Pancreas (tissue), 10 donors: ENCODE results near the gene FBXO5. TPM values are rescaled to one million over a fixed set of nuclear protein-coding genes. Genes with fewer than 3 reads are reported as not detected.

ENCODE experiments used
- ATAC-seq, 4 donors: fragments of 200-7000 bp; cut with Tn5 transposase; one replicate each; pipeline versions ENCODE4 v1.8.0 to v1.9.1; 2020; ENCODE audit warnings: mild to moderate bottlenecking in 4 of 4, moderate library complexity in 4 of 4
- DNase-seq, 6 donors: peaks; one replicate each; pipeline ENCODE4 v3.0.0-alpha.2; 2020
- FAIRE-seq: peaks from 2 replicates; lab custom pipeline; 2012; peaks lifted over from hg19 to GRCh38; lab: Jason Lieb, UNC
- H3K27ac ChIP-seq, 4 donors: fragments of 200-600 bp; sonication (generic); 1 replicate in 3 of 4; 2 replicates in 1 of 4; pipeline versions ENCODE4 v1.5.0 to v1.8.0; 2020
- H3K27me3 ChIP-seq, 4 donors: fragments of 200-600 bp; one replicate each; pipeline ENCODE4 v1.8.0; 2021
- H3K36me3 ChIP-seq, 3 donors: fragments of 200-600 bp; sonication (generic) in 1 of 3; one replicate each; pipeline versions ENCODE4 v1.5.0 to v1.8.0; 2020 to 2021
- H3K4me1 ChIP-seq, 3 donors: fragments of 200-600 bp; one replicate each; pipeline ENCODE4 v1.8.0; 2021
- H3K4me3 ChIP-seq, 4 donors: fragments of 200-600 bp; sonication (generic) in 2 of 4; one replicate each; pipeline versions ENCODE4 v1.5.0 to v1.8.0; 2020 to 2021
- H3K9me3 ChIP-seq, 4 donors: fragments of 200-600 bp; one replicate each; pipeline ENCODE4 v1.8.0; 2021
- WGBS, 2 donors: extraction: QIAGEN DNeasy Blood & Tissue Kit; methylation state at CpG; one replicate each; pipeline ENCODE4 v1.1.7; 2013; 5-methylcytosine and 5-hydroxymethylcytosine counted together
- intact Hi-C, 3 donors: fragments of 100-400 bp; cut with DNase I; formaldehyde crosslinking; loops; one replicate each; pipeline versions ENCODE4 v1.11.1 to v1.14.2; 2022
- polyA plus RNA-seq, 2 donors: library from polyadenylated mRNA; stranded (reverse); fragments of 200-250 nt; gene quantifications; one replicate each; pipeline ENCODE4 v1.2.3, GENCODE V29; 2013
- total RNA-seq, 6 donors: library from RNA; stranded (reverse); fragmentation: NEBNext Ultra II Directional in 4 of 6; extraction: Animal tissue kit (Norgen Biotek cat#: 25700) in 4 of 6; gene quantifications; one replicate each; pipeline versions ENCODE4 v1.2.1 to v1.2.4, GENCODE V29; 2021 to 2023
- TF ChIP-seq, protein P1 (sequence below), 4 donors: fragments of 200-600 bp; sonication (generic) in 3 of 4; IDR thresholded peaks; one replicate each; pipeline versions ENCODE4 v1.5.0 to v1.8.0; 2021; ENCODE audit warnings: antibody characterized with exemption in 4 of 4
- donor health status: healthy with polysubstance abuse.
- donor health status: DM: no; HTN: no; CAD: no; lungs with moderate emphysema.
- donor health status: DM: no; HTN: no; CAD: no.
- donor health status: control.
- donor health status: control.
- donor health status: Bipolar disorder and iron deficiency.
- donor health status: DM: yes; HTN: yes; CAD: no.
- donor health status: DM: no; HTN: no; CAD: no.
- donor health status: DM: no; HTN: no; CAD: no.
- donor health status: DM: yes; HTN: yes; CAD: no.

The FBXO5 gene
- total and polyA plus RNA-seq, 8 donors: 0.57 to 3.2 (median 1.5) TPM

DNA sequence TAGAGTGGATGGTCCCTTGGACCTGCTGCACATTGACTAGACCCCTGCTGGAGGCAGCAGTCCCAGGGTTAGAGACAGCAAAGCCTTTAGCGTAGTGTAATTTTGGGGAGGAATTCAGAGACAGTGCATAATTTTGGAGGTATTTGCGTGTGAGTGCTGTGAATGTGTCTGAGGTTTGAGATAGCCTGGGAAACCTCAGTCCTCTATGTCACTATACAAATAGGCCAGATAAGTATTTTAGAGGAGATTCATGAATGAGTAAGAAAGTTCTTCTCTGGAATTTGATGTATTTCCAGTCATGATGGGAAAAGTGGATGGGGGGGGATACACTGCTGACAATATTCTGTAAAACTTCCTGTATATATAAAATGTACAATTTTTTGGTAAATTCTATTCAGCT lies 45.4 kb upstream of the FBXO5 start:
- TF ChIP-seq, protein P1, sequence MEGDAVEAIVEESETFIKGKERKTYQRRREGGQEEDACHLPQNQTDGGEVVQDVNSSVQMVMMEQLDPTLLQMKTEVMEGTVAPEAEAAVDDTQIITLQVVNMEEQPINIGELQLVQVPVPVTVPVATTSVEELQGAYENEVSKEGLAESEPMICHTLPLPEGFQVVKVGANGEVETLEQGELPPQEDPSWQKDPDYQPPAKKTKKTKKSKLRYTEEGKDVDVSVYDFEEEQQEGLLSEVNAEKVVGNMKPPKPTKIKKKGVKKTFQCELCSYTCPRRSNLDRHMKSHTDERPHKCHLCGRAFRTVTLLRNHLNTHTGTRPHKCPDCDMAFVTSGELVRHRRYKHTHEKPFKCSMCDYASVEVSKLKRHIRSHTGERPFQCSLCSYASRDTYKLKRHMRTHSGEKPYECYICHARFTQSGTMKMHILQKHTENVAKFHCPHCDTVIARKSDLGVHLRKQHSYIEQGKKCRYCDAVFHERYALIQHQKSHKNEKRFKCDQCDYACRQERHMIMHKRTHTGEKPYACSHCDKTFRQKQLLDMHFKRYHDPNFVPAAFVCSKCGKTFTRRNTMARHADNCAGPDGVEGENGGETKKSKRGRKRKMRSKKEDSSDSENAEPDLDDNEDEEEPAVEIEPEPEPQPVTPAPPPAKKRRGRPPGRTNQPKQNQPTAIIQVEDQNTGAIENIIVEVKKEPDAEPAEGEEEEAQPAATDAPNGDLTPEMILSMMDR (IDR thresholded peaks at IDR 0.05): no peak
- H3K27ac ChIP-seq: no peak overlapping the region
- WGBS, 2 donors: 82 to 88% methylated on average over 2 of the region's 2 CpGs
- no peak overlapping the region for H3K4me3 ChIP-seq
- no peaks in the 10 kb centered on the region for H3K27me3 ChIP-seq
- H3K4me1 ChIP-seq: peaks cover 0 to 15% (median 0%) of the 10 kb centered on the region in 3 donors
- H3K9me3 ChIP-seq: no peaks in the 10 kb centered on the region
- ATAC-seq (no peak), DNase-seq (no peak), FAIRE-seq (no peak)
- H3K36me3 ChIP-seq: no peaks in the 10 kb centered on the region
- intact Hi-C loops: loop anchor here in 1 of 3 donors (10.0 kb wide), 1 partner anchor 163 kb away; no protein-coding TSS in a partner anchor

DNA sequence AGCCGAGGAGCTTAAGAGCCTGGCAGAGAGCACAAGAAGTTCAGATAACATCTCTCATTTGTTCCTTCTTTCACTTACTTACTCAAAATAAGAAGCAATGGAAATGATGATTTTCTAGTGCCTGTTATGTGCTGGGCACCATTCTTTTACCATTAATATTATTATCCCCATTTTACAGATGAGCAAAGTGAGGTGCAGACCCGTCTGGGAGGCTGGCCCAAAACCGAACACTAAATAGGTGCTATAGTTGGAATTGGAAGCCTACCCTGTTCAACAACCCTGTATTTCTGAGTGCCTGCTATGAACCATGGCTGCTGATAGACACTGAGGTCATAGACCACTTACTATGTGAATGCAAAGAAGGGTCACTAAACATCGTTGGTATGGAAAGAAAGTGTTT lies 44.6 kb upstream of the FBXO5 start:
- intact Hi-C loops: loop anchor here in 1 of 3 donors (10.0 kb wide), 1 partner anchor 163 kb away; no protein-coding TSS in a partner anchor
- no peak for DNase-seq
- TF ChIP-seq, protein P1 (IDR thresholded peaks at IDR 0.05): no peak
- no peak for ATAC-seq
- FAIRE-seq: no peak
- Histone ChIP-seq H3K4me1 (peaks cover 0 to 14% (median 0%) of the 10 kb centered on the region in 3 donors), H3K4me3 (no peak overlapping the region), H3K9me3 (no peaks in the 10 kb centered on the region), H3K27ac (no peak overlapping the region), H3K27me3 (no peaks in the 10 kb centered on the region), H3K36me3 (no peaks in the 10 kb centered on the region)
- WGBS, 2 donors: 65 to 77% methylated on average over 4 of the region's 4 CpGs

DNA sequence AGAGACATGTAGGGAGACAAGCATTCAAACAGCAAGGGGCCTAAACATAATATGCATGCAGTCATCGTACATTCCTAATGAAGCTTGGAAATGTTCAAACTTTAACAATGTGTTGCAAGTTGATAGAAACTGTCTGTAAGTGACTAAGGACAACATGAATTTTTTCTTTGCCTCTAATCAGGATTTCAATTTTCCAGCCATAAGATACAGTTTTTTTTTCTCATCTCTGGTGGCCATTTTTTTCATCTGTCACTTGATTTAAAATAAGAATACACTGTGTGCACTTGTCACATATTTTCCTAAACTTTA lies 41.8 kb upstream of the FBXO5 start:
- Histone ChIP-seq H3K27ac (no peak overlapping the region), H3K4me3 (no peak overlapping the region), H3K9me3 (no peaks in the 10 kb centered on the region), H3K36me3 (no peaks in the 10 kb centered on the region), H3K27me3 (no peaks in the 10 kb centered on the region), H3K4me1 (no peaks in the 10 kb centered on the region)
- ATAC-seq (no peak), DNase-seq (no peak), FAIRE-seq (no peak)
- intact Hi-C loops: loop anchor here in 1 of 3 donors (10.0 kb wide), 1 partner anchor 160 kb away; no protein-coding TSS in a partner anchor
- TF ChIP-seq, protein P1 (IDR thresholded peaks at IDR 0.05): no peak
- WGBS, 2 donors: 5 to 9% methylated on average over 1 of the region's 1 CpG

DNA sequence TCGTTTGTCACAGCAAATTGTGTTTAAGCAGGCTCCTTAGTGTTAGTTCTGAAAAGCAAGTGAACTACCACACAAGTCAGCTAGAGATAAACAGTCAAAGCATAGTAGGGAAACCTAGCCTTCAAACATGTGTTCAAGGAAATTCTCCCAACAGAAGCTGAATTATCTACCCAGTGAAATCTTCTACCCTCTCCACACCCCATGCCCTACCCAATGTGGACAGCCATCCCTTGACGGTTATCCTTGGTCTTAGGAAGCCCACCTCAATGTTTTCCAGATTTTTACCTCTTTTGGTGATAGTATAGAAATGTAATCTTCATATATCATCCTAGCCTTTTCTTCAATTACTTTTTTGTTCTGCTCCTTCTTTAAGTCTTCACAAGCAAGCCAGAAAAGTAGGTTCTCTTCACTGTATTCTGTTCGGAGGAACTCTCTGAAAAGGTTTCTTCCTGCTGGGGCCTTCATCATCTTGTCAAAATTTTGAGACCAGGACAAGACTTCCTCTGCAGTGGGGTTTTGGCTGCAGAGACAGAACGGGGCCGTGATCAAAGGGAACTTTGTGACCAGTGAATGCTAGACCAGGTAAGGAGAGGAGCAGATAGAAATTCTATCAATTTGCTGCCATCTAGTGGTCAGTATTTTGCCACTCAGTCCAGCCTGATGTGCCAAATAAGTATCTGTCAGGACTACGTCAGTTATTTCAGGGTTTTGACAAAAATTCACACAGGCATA lies 41.3 kb upstream of the FBXO5 start:
- TF ChIP-seq, protein P1 (IDR thresholded peaks at IDR 0.05): peak; percentile 63 to 80 (median 76)
- H3K4me1 ChIP-seq: no peaks in the 10 kb centered on the region
- ATAC-seq (peak; percentile 89 to 96 (median 95)), FAIRE-seq (peak; percentile 39), DNase-seq (peak in 3 of 6 donors; percentile 10 to 50 (median 19))
- 33 to 40% methylated on average over 6 of the region's 6 CpGs for WGBS, 2 donors
- H3K27ac ChIP-seq: no peak overlapping the region
- H3K36me3 ChIP-seq: no peaks in the 10 kb centered on the region
- intact Hi-C loops: loop anchor here in 1 of 3 donors (10.0 kb wide), 1 partner anchor 159 kb away; no protein-coding TSS in a partner anchor
- no peak overlapping the region for H3K4me3 ChIP-seq
- H3K27me3 ChIP-seq: no peaks in the 10 kb centered on the region
- no peaks in the 10 kb centered on the region for H3K9me3 ChIP-seq

DNA sequence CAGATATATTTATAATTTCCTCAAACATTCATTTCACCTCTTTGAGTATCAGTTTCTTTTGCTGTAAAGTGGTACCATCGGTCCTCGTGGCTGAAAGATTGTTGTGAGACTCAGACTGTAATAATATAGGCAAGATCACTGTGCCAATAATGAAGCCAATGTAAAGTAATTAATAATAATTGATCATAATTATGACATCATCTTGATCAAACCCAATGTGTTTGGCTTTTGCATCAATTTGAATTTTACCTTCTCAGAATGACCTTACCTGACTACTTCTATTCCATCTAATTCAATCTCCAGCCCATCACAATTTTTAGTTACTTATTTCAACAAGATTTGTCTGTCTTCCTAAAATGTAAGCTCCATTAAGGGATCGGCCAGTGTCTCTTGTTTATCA lies 35.5 kb upstream of the FBXO5 start:
- TF ChIP-seq, protein P1 (IDR thresholded peaks at IDR 0.05): no peak
- WGBS, 2 donors: 83 to 95% methylated on average over 3 of the region's 3 CpGs
- intact Hi-C loops: no loop called here
- no peak for ATAC-seq
- Histone ChIP-seq H3K9me3 (no peaks in the 10 kb centered on the region), H3K27ac (no peak overlapping the region), H3K27me3 (no peaks in the 10 kb centered on the region), H3K4me1 (no peaks in the 10 kb centered on the region), H3K36me3 (no peaks in the 10 kb centered on the region), H3K4me3 (no peak overlapping the region)
- no peak for FAIRE-seq
- no peak for DNase-seq
